GM12878 (cell line): ENCODE measurements around the gene TSHZ1. TPM values are rescaled to one million over a fixed set of nuclear protein-coding genes. Genes with fewer than 3 reads are reported as not detected.

Source experiments
- ATAC-seq: fragments of 200-7000 bp; cut with Tn5 transposase; 3 replicates; pipeline ENCODE4 v1.9.1; 2020; ENCODE audit warnings: mild to moderate bottlenecking, moderate library complexity
- BruUV-seq: library from RNA; stranded (reverse); fragments of 400-500 nt; replicated peaks from 2 replicates; lab custom pipeline; 2021; lab: Mats Ljungman, UMichigan
- CTCF ChIA-PET: fragments of 300-600 bp; sonication (Branson Sonifier 250); formaldehyde crosslinking; extraction: SDS; loops from one replicate; lab custom pipeline; 2021; ENCODE audit warnings: inconsistent platforms; lab: Yijun Ruan, JAX
- POLR2A ChIA-PET: fragments of 350-600 bp; formaldehyde crosslinking; extraction: SDS; loops from one replicate; lab custom pipeline; 2021; ENCODE audit warnings: inconsistent platforms; lab: Charles Lee
- RAD21 ChIA-PET: fragments of 300-600 bp; sonication (Branson Sonifier 250); formaldehyde crosslinking; loops from one replicate; lab custom pipeline; 2023; ENCODE audit warnings: antibody characterized with exemption; ENCODE audit not compliant: unreplicated experiment; lab: Charles Lee
- SMC1A ChIA-PET: fragments of 300-600 bp; sonication (Branson Sonifier 250); formaldehyde crosslinking; loops from one replicate; lab custom pipeline; 2023; ENCODE audit not compliant: unreplicated experiment, uncharacterized antibody; lab: Charles Lee
- DNase-seq: peaks from one replicate; pipeline ENCODE4 v3.0.0-alpha.2; 2011; ENCODE audit warnings: low read depth, low spot score
- FAIRE-seq: peaks from 3 replicates; lab custom pipeline; 2011; peaks lifted over from hg19 to GRCh38; lab: Jason Lieb, UNC
- H2AFZ ChIP-seq: 2 replicates; pipeline ENCODE4 v1.6.0; 2011; ENCODE audit warnings: low read depth, low read length, control low read depth; ENCODE audit not compliant: control insufficient read depth
- H3K27ac ChIP-seq: 2 replicates; pipeline ENCODE4 v1.5.1; 2011; ENCODE audit warnings: control low read depth; ENCODE audit not compliant: control insufficient read depth, insufficient read depth
- H3K27me3 ChIP-seq, 2 experiments: replicated peaks in 1 of 2; 2 replicates each; pipeline versions ENCODE4 v1.6.0 to v1.6.1; 2011; ENCODE audit warnings: low read length in 1 of 2; ENCODE audit not compliant: control insufficient read depth in 2 of 2, insufficient read depth in 2 of 2
- H3K36me3 ChIP-seq, 2 experiments: 2 replicates each; pipeline ENCODE4 v1.5.1; 2011; ENCODE audit warnings: low read length in 1 of 2; ENCODE audit not compliant: control insufficient read depth in 2 of 2, insufficient read depth in 2 of 2
- H3K4me1 ChIP-seq: 2 replicates; pipeline ENCODE4 v1.6.1; 2011; ENCODE audit warnings: mild to moderate bottlenecking, low read length, moderate library complexity, mixed read lengths; ENCODE audit not compliant: control insufficient read depth, insufficient read depth
- H3K4me2 ChIP-seq: 2 replicates; pipeline ENCODE4 v1.6.0; 2011; ENCODE audit warnings: control low read depth; ENCODE audit not compliant: control insufficient read depth, insufficient read depth
- H3K4me3 ChIP-seq: fragments of 200-600 bp; sonication (generic); 2 replicates; pipeline ENCODE4 v1.5.1; 2016
- H3K79me2 ChIP-seq: 2 replicates; pipeline ENCODE4 v1.6.0; 2011; ENCODE audit warnings: low read length; ENCODE audit not compliant: control insufficient read depth, insufficient read depth
- H3K9ac ChIP-seq: 2 replicates; pipeline ENCODE4 v1.8.0; 2011; ENCODE audit warnings: low read length, control low read depth, mixed read lengths; ENCODE audit not compliant: control insufficient read depth, insufficient read depth
- H3K9me3 ChIP-seq: replicated peaks from 3 replicates; pipeline ENCODE4 v1.5.1; 2011; ENCODE audit warnings: mild to moderate bottlenecking, low read length; ENCODE audit not compliant: control insufficient read depth, insufficient read depth
- H4K20me1 ChIP-seq: 2 replicates; pipeline ENCODE4 v1.6.0; 2011; ENCODE audit not compliant: control insufficient read depth, insufficient read depth
- RCOR1 ChIP-seq: conservative IDR thresholded peaks from 2 replicates; pipeline ENCODE4 v1.6.1; 2012; ENCODE audit warnings: low read depth, low read length, improper control_type of control experiment
- TCF3 ChIP-seq: IDR thresholded peaks from 2 replicates; pipeline ENCODE4 v1.6.1; 2012; ENCODE audit warnings: low read depth, mild to moderate bottlenecking, low read length, borderline replicate concordance; ENCODE audit not compliant: insufficient read depth
- USF1 ChIP-seq: IDR thresholded peaks from 2 replicates; pipeline ENCODE4 v1.6.1; 2011; ENCODE audit warnings: borderline replicate concordance, low read depth, mild to moderate bottlenecking, moderate library complexity, mixed read lengths, low read length; ENCODE audit not compliant: insufficient read depth; ENCODE audit errors: extremely low read length
- ZNF217 ChIP-seq: fragments of 450-650 bp; IDR thresholded peaks from 2 replicates; pipeline ENCODE4 v1.6.1; 2017; ENCODE audit warnings: antibody characterized with exemption, mild to moderate bottlenecking
- WGBS: methylation state at CpG from one replicate; pipeline ENCODE4 v1.1.6; 2016; ENCODE audit warnings: low lambda C conversion rate; ENCODE audit not compliant: insufficient replicate concordance, insufficient coverage; ENCODE audit errors: missing lambda C conversion rate; 5-methylcytosine and 5-hydroxymethylcytosine counted together
- in situ Hi-C: fragments of 300-500 bp; cut with MboI; formaldehyde crosslinking; loops from 9 replicates; pipeline ENCODE4 v1.14.3; 2018; ENCODE audit warnings: mixed read lengths
- intact Hi-C: fragments of 100-400 bp; cut with micrococcal nuclease; formaldehyde crosslinking; loops from one replicate; pipeline ENCODE4 v1.14.2; 2022; ENCODE audit not compliant: unreplicated experiment
- polyA plus RNA-seq, 11 experiments: library from polyadenylated mRNA; depleted of rRNA in 4 of 11; unstranded in 6 of 11; stranded (reverse) in 5 of 11; fragments of >200 nt; fragmentation: Nextera tagmentation in 4 of 11; fragmentation: Illumina TruSeq in 1 of 11; extraction: Ambion mirVana in 4 of 11; extraction: Trizol in 1 of 11; gene quantifications; 1 replicate in 1 of 11; 2 replicates in 10 of 11; pipeline versions ENCODE4 v1.2.1 to v1.2.3, GENCODE V29; 2011 to 2016; ENCODE audit warnings: inconsistent platforms in 2 of 11, missing spikeins in 2 of 11, low read depth in 1 of 11
- total RNA-seq, 4 experiments: library from RNA; depleted of rRNA in 3 of 4; stranded (reverse); fragments of >200 nt in 3 of 4; fragmentation: Illumina TruSeq in 1 of 4; extraction: Trizol in 1 of 4; gene quantifications; 2 replicates each; pipeline versions ENCODE4 v1.2.1 to v1.2.3, GENCODE V29; 2013 to 2021

Gene TSHZ1
- total and polyA plus RNA-seq, 10 of the 15 experiments (the other 5 are each of a cell fraction or from before 2014, with no cell fraction given): 2.2 to 15.2 (median 5.1) TPM

DNA sequence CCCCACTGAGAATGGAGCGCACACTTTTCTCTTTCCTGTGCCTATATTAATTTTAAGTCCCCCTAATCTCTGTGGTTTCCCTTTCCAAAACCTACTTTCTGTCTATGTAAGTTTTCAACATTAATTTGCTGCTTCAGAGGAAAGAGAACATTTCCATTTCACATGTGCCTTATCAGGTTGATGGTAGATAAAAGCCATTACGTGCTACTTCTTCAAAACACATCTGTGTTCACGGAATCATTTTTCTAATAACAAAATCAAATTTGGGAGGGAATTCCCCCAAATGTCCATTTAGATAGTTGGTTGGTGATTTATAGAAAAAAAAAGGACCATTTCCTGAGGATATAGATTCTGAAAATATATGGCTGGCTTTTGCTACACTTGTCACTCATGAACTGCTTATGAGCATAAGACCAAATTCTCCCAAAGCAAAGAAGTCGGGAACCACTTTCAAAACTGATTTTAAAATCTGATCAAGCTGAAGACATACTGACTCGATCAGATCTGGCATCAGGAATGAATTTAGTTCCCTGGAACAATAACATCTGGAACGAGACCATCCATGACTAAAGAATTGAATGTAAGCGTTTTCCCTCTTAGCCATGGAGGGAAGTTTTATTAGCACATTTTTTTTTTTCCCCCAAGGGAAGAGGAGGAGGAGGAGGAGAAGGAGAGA, 9.9 kb upstream of the TSHZ1 start:
- ChIA-PET SMC1A (no interaction called here), RAD21 (no interaction called here), POLR2A (interaction anchor here (0.7 kb wide), 1 partner anchor 10 kb away, joined by 3 read pairs; no protein-coding TSS in a partner anchor)
- Histone ChIP-seq H4K20me1 (no peaks in the 10 kb centered on the region), H3K36me3 (peaks cover 5 to 10% of the 10 kb centered on the region in 2 experiments)
- no peak for TF ChIP-seq TCF3
- no peak for TF ChIP-seq USF1
- TF ChIP-seq ZNF217: no peak
- TF ChIP-seq RCOR1: no peak
- TF ChIP-seq, all 136 proteins: peak for 0
- Histone ChIP-seq H3K79me2 (peaks cover 19% of the 10 kb centered on the region), H3K27ac (no peak overlapping the region), H3K27me3 (no peaks in the 10 kb centered on the region), H3K9ac (no peak overlapping the region), H3K4me3 (no peak overlapping the region), H3K4me1 (no peaks in the 10 kb centered on the region), H3K9me3 (no peaks in the 10 kb centered on the region), H3K4me2 (no peak overlapping the region), H2AFZ (no peak overlapping the region)
- FAIRE-seq (no peak), DNase-seq (no peak), ATAC-seq (no peak)
- in situ Hi-C loops: loop anchor here (25.0 kb wide), 1 partner anchor 1912 kb away; no protein-coding TSS in a partner anchor
- CTCF ChIA-PET: no interaction called here
- BruUV-seq: no TSS peak
- 91% methylated on average over 7 of the region's 7 CpGs for WGBS
- intact Hi-C loops: loop anchor here (10.0 kb wide), 4 partner anchors 206 to 1284 kb away; no protein-coding TSS in a partner anchor
